NCI-H1048 (cell line): ENCODE measurements around the gene PEAR1.

Experiments used
- DNase-seq: peaks from one replicate; lab custom pipeline; 2025; lab: John Stamatoyannopoulos, UW

Gene PEAR1

GRCh38 chr1:156860628-156861423 lies 32.7 kb upstream of the PEAR1 start, which contains the start of gene NTRK1:
Gene NTRK1, plus strand, starts transcription at chr1:156860865. Its CDS starts 70 bp downstream, at chr1:156860935.
- no peak for DNase-seq

GRCh38 chr1:156862584-156862983 lies 30.9 kb upstream of the PEAR1 start:
- no peak for DNase-seq

- no peak for DNase-seq
Observed at GRCh38 chr1:156862997-156863599, 30.4 kb upstream of the PEAR1 start.

GRCh38 chr1:156863631-156864030 lies 29.9 kb upstream of the PEAR1 start:
- DNase-seq: no peak

GRCh38 chr1:156864796-156865195 lies 28.7 kb upstream of the PEAR1 start:
- no peak for DNase-seq

- no peak for DNase-seq
Observed at GRCh38 chr1:156865258-156865657, 28.3 kb upstream of the PEAR1 start.

GRCh38 chr1:156865865-156866248 lies 27.7 kb upstream of the PEAR1 start:
- DNase-seq: no peak

- no peak for DNase-seq
Observed at GRCh38 chr1:156866249-156866909, 27.1 kb upstream of the PEAR1 start.

GRCh38 chr1:156868341-156868740 lies 25.2 kb upstream of the PEAR1 start:
- DNase-seq: no peak

GRCh38 chr1:156869455-156869854 lies 24.1 kb upstream of the PEAR1 start:
- DNase-seq: no peak

- no peak for DNase-seq
Observed at GRCh38 chr1:156873659-156874058, 19.9 kb upstream of the PEAR1 start.

GRCh38 chr1:156874142-156874541 lies 19.4 kb upstream of the PEAR1 start:
- no peak for DNase-seq

- no peak for DNase-seq
Observed at GRCh38 chr1:156874572-156875340, 18.8 kb upstream of the PEAR1 start.

- DNase-seq: no peak
Observed at GRCh38 chr1:156875341-156875615, 18.2 kb upstream of the PEAR1 start.

- DNase-seq: no peak
Observed at GRCh38 chr1:156876281-156876680, 17.2 kb upstream of the PEAR1 start.

GRCh38 chr1:156877433-156878170 lies 15.9 kb upstream of the PEAR1 start:
- DNase-seq: no peak

- DNase-seq: no peak
Observed at GRCh38 chr1:156879876-156880275, 13.6 kb upstream of the PEAR1 start.

GRCh38 chr1:156880473-156880872 lies 13.0 kb upstream of the PEAR1 start:
- DNase-seq: no peak

GRCh38 chr1:156881101-156881500 lies 12.4 kb upstream of the PEAR1 start:
- no peak for DNase-seq

- no peak for DNase-seq
Observed at GRCh38 chr1:156881663-156882062, 11.9 kb upstream of the PEAR1 start.

GRCh38 chr1:156882543-156882942 lies 11.0 kb upstream of the PEAR1 start:
- DNase-seq: no peak

GRCh38 chr1:156883919-156884318 lies 9.6 kb upstream of the PEAR1 start:
- DNase-seq: no peak
